Panc1 (cell line): Measurements from ENCODE around the gene ELK1. TPM values are rescaled to one million over a fixed set of nuclear protein-coding genes. Genes with fewer than 3 reads are reported as not detected.

ENCODE experiments used
- ATAC-seq: fragments of 200-7000 bp; cut with Tn5 transposase; 2 replicates; pipeline ENCODE4 v1.9.1; 2020; ENCODE audit warnings: mild to moderate bottlenecking, moderate library complexity
- BruUV-seq: library from RNA; stranded (reverse); fragments of 400-500 nt; replicated peaks from 2 replicates; lab custom pipeline; 2021; lab: Mats Ljungman, UMichigan
- CTCF ChIA-PET: fragments of 300-600 bp; sonication (Branson Sonifier 250); formaldehyde crosslinking; loops from one replicate; lab custom pipeline; 2022; ENCODE audit warnings: antibody characterized with exemption; lab: Charles Lee
- POLR2A ChIA-PET: fragments of 300-600 bp; sonication (Branson Sonifier 250); formaldehyde crosslinking; loops from one replicate; lab custom pipeline; 2022; ENCODE audit warnings: antibody characterized with exemption; lab: Charles Lee
- DNase-seq: peaks from one replicate; pipeline ENCODE4 v3.0.0-alpha.2; 2010; ENCODE audit warnings: low read depth, low spot score
- H3K27ac ChIP-seq: 2 replicates; pipeline ENCODE4 v1.5.1; 2011; ENCODE audit warnings: mild to moderate bottlenecking, low read length, inconsistent platforms
- H3K27me3 ChIP-seq: fragments of 200-500 bp; sonication (Bioruptor generic); 2 replicates; pipeline ENCODE4 v1.6.0; 2014; ENCODE audit warnings: low read length, inconsistent platforms; ENCODE audit not compliant: control insufficient read depth, insufficient read depth
- H3K36me3 ChIP-seq: fragments of 200-500 bp; sonication (Bioruptor generic); 2 replicates; pipeline ENCODE4 v1.5.1; 2014; ENCODE audit warnings: inconsistent platforms, mild to moderate bottlenecking, low read length, moderate library complexity; ENCODE audit not compliant: control insufficient read depth, insufficient read depth
- H3K4me1 ChIP-seq: 2 replicates; pipeline ENCODE4 v1.5.1; 2011; ENCODE audit warnings: inconsistent platforms, mild to moderate bottlenecking, low read length, moderate library complexity; ENCODE audit not compliant: control insufficient read depth, insufficient read depth
- H3K4me3 ChIP-seq, 2 experiments: 2 replicates each; pipeline ENCODE4 v1.5.1; 2011 to 2012; ENCODE audit warnings: low read depth in 2 of 2, low read length in 2 of 2, mild to moderate bottlenecking in 2 of 2, inconsistent platforms in 1 of 2, moderate library complexity in 1 of 2
- H3K9me3 ChIP-seq: fragments of 200-500 bp; sonication (Bioruptor generic); 2 replicates; pipeline ENCODE4 v1.5.1; 2014; ENCODE audit warnings: low read depth, mild to moderate bottlenecking, inconsistent platforms, low read length, moderate library complexity; ENCODE audit not compliant: control insufficient read depth, insufficient read depth
- POLR2AphosphoS5 ChIP-seq: IDR thresholded peaks from 2 replicates; pipeline ENCODE4 v1.6.1; 2012; ENCODE audit warnings: mild to moderate bottlenecking, low read depth, low read length, moderate library complexity
- REST ChIP-seq, 2 experiments: IDR thresholded peaks; 2 replicates each; pipeline ENCODE4 v1.6.1; 2011 to 2012; ENCODE audit warnings: low read depth in 2 of 2, control low read depth in 1 of 2, low read length in 1 of 2, mild to moderate bottlenecking in 1 of 2, moderate library complexity in 1 of 2; ENCODE audit not compliant: insufficient read depth in 1 of 2
- SIN3A ChIP-seq: IDR thresholded peaks from 2 replicates; pipeline ENCODE4 v1.6.1; 2012; ENCODE audit warnings: low read depth, mild to moderate bottlenecking, low read length, moderate library complexity, borderline replicate concordance; ENCODE audit not compliant: insufficient read depth
- TCF7L2 ChIP-seq: IDR thresholded peaks from 2 replicates; pipeline ENCODE4 v1.6.1; 2011; ENCODE audit warnings: mild to moderate bottlenecking, low read depth, low read length, inconsistent platforms
- in situ Hi-C: cut with HindIII; loops from 2 replicates; pipeline ENCODE4 v1.10.0; 2016; ENCODE audit warnings: low sequenced_read_pairs, low pct_unique_long_range_greater_than_20kb
- intact Hi-C: fragments of 100-400 bp; cut with micrococcal nuclease; formaldehyde crosslinking; loops from one replicate; pipeline ENCODE4 v1.10.0; 2022; ENCODE audit not compliant: unreplicated experiment
- total RNA-seq: library from RNA; stranded (reverse); gene quantifications from one replicate; pipeline ENCODE4 v1.2.1, GENCODE V29; 2021; ENCODE audit not compliant: unreplicated experiment
- TF ChIP-seq, protein P1 (sequence below): fragments of 450-650 bp; IDR thresholded peaks from 2 replicates; pipeline ENCODE4 v1.5.1; 2017; ENCODE audit warnings: mild to moderate bottlenecking

The ELK1 gene
- total RNA-seq, 1 experiment from 2014 or later: 64.6 TPM

GRCh38 chrX:47621851-47622250 lies 28.5 kb downstream of the ELK1 start:
- DNase-seq: no peak
- no peak for ATAC-seq
- no peaks in the 10 kb centered on the region for H3K4me1 ChIP-seq
- POLR2A ChIA-PET: no interaction called here
- in situ Hi-C loops (no loop called here), intact Hi-C loops (no loop called here)
- no TSS peak for BruUV-seq
- no peak overlapping the region for H3K4me3 ChIP-seq
- TF ChIP-seq REST (IDR thresholded peaks at IDR 0.05; ENCODE audit: insufficient read depth in 1 of 2, low read depth in 2 of 2, low read length in 1 of 2) (no peak), SIN3A (no peak), POLR2AphosphoS5 (no peak), TCF7L2 (no peak)
- TF ChIP-seq, protein P1, sequence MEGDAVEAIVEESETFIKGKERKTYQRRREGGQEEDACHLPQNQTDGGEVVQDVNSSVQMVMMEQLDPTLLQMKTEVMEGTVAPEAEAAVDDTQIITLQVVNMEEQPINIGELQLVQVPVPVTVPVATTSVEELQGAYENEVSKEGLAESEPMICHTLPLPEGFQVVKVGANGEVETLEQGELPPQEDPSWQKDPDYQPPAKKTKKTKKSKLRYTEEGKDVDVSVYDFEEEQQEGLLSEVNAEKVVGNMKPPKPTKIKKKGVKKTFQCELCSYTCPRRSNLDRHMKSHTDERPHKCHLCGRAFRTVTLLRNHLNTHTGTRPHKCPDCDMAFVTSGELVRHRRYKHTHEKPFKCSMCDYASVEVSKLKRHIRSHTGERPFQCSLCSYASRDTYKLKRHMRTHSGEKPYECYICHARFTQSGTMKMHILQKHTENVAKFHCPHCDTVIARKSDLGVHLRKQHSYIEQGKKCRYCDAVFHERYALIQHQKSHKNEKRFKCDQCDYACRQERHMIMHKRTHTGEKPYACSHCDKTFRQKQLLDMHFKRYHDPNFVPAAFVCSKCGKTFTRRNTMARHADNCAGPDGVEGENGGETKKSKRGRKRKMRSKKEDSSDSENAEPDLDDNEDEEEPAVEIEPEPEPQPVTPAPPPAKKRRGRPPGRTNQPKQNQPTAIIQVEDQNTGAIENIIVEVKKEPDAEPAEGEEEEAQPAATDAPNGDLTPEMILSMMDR: no peak
- CTCF ChIA-PET: no interaction called here
- no peaks in the 10 kb centered on the region for H3K9me3 ChIP-seq
- no peak overlapping the region for H3K27ac ChIP-seq
- H3K36me3 ChIP-seq: no peaks in the 10 kb centered on the region
- H3K27me3 ChIP-seq: no peaks in the 10 kb centered on the region; the same call in 1 of the 2 replicates

DNA sequence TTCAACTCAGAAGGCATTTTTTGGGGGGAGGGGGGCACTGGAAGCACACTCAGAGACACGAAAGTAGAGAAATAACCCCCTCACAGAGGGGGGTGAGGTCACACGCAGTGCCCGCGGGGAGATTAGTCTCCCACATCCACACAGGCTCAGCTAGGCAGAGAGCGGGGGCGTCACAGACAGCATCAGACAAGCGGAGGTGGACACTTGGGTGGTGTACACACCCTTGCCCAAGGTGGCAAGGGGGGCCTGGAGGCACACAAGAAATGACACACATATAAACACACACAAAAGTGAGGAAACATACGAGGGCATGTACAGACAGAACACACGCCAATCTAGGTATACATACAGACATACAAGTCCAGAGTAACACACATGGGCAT lies 30.1 kb downstream of the ELK1 start:
- no peak overlapping the region for H3K4me3 ChIP-seq
- POLR2A ChIA-PET: no interaction called here
- intact Hi-C loops: no loop called here

More for the DNA sequence above, 30.1 kb downstream of the ELK1 start:
- TF ChIP-seq, protein P1: no peak
- TF ChIP-seq POLR2AphosphoS5 (no peak), TCF7L2 (no peak), SIN3A (no peak), REST (IDR thresholded peaks at IDR 0.05; ENCODE audit: insufficient read depth in 1 of 2, low read depth in 2 of 2, low read length in 1 of 2) (no peak)
- in situ Hi-C loops: no loop called here
- no peaks in the 10 kb centered on the region; the same call in 1 of the 2 replicates for H3K27me3 ChIP-seq
- H3K27ac ChIP-seq: no peak overlapping the region
- H3K4me1 ChIP-seq: no peaks in the 10 kb centered on the region
- CTCF ChIA-PET: no interaction called here
- ATAC-seq (no peak), DNase-seq (no peak)
- no peaks in the 10 kb centered on the region for H3K9me3 ChIP-seq
- BruUV-seq: no TSS peak
- no peaks in the 10 kb centered on the region for H3K36me3 ChIP-seq
